ENCODE results near the gene ARMC2. TPM values are rescaled to one million over a fixed set of nuclear protein-coding genes. Genes with fewer than 3 reads are reported as not detected.
"Not testable (repeated sequence)": the region's sequence is repeated elsewhere in the genome, so short reads cannot be mapped to it uniquely, and the experiment has no call there.

The ARMC2 gene
- total RNA-seq, 2 experiments from 2014 or later: 10.0 to 10.2 TPM

GRCh38 chr6:108903796-108904195 is 55.6 kb downstream of the ARMC2 start:
- Mint-ChIP-seq H3K27ac (no peak overlapping the region), H3K9me3 (peaks cover 6% of the 10 kb centered on the region)
- POLR2A ChIA-PET: no interaction called here

GRCh38 chr6:108904741-108905140 is 56.5 kb downstream of the ARMC2 start:
- ChIA-PET POLR2A (no interaction called here), CTCF (no interaction called here)
- H3K9me3 Mint-ChIP-seq: peaks cover 6% of the 10 kb centered on the region
- H3K4me3 Mint-ChIP-seq: no peak overlapping the region
- H3K4me1 Mint-ChIP-seq: peaks cover 29% of the 10 kb centered on the region
- peaks cover 5% of the 10 kb centered on the region for H3K27me3 Mint-ChIP-seq
- H3K36me3 Mint-ChIP-seq (ENCODE audit: low read depth): peaks cover 21% of the 10 kb centered on the region
- peak overlapping the region; percentile 47 for H3K27ac Mint-ChIP-seq
- no peak for DNase-seq

More at GRCh38 chr6:108903796-108904195, 55.6 kb downstream of the ARMC2 start:
- CTCF ChIA-PET: interaction anchor here (1.5 kb wide), 1 partner anchor 8 kb away, joined by 3 read pairs; no protein-coding TSS in a partner anchor
- Mint-ChIP-seq H3K4me3 (no peak overlapping the region), H3K36me3 (ENCODE audit: low read depth) (peaks cover 21% of the 10 kb centered on the region), H3K27me3 (peaks cover 5% of the 10 kb centered on the region), H3K4me1 (peaks cover 29% of the 10 kb centered on the region)
- no peak for DNase-seq

- H3K4me3 Mint-ChIP-seq: no peak overlapping the region
- H3K27ac Mint-ChIP-seq: no peak overlapping the region
- CTCF ChIA-PET: interaction anchor here (0.6 to 2.3 kb wide), 8 partner anchors 9 to 159 kb away, joined by 3 to 11 read pairs (median 3); no protein-coding TSS in a partner anchor
- H3K4me1 Mint-ChIP-seq: peaks cover 12% of the 10 kb centered on the region
- POLR2A ChIA-PET: no interaction called here
- peak; percentile 33 for DNase-seq
- no peaks in the 10 kb centered on the region for H3K9me3 Mint-ChIP-seq
- peaks cover 3% of the 10 kb centered on the region for H3K36me3 Mint-ChIP-seq (ENCODE audit: low read depth)
- H3K27me3 Mint-ChIP-seq: peaks cover 40% of the 10 kb centered on the region
Observed at GRCh38 chr6:108914235-108915022, 66.2 kb downstream of the ARMC2 start.

- peaks cover 42% of the 10 kb centered on the region for H3K27me3 Mint-ChIP-seq
- H3K27ac Mint-ChIP-seq: no peak overlapping the region
- ChIA-PET CTCF (interaction anchor here (0.7 to 2.3 kb wide), 10 partner anchors 8 to 578 kb away, joined by 3 to 11 read pairs (median 3); no protein-coding TSS in a partner anchor), POLR2A (no interaction called here)
- peaks cover 3% of the 10 kb centered on the region for H3K36me3 Mint-ChIP-seq (ENCODE audit: low read depth)
- DNase-seq: no peak
- H3K4me3 Mint-ChIP-seq: no peak overlapping the region
- no peaks in the 10 kb centered on the region for H3K9me3 Mint-ChIP-seq
- peaks cover 12% of the 10 kb centered on the region for H3K4me1 Mint-ChIP-seq
Observed at GRCh38 chr6:108915258-108915657, 67.0 kb downstream of the ARMC2 start.

- H3K36me3 Mint-ChIP-seq (ENCODE audit: low read depth): peaks cover 3% of the 10 kb centered on the region
- peaks cover 20% of the 10 kb centered on the region for H3K4me1 Mint-ChIP-seq
- CTCF ChIA-PET: interaction anchor here (0.7 to 2.3 kb wide), 6 partner anchors 9 to 579 kb away, joined by 3 to 11 read pairs (median 3); no protein-coding TSS in a partner anchor
- no peak overlapping the region for H3K27ac Mint-ChIP-seq
- H3K4me3 Mint-ChIP-seq: no peak overlapping the region
- no peaks in the 10 kb centered on the region for H3K9me3 Mint-ChIP-seq
- H3K27me3 Mint-ChIP-seq: peaks cover 45% of the 10 kb centered on the region
- POLR2A ChIA-PET: no interaction called here
- no peak for DNase-seq
Observed at GRCh38 chr6:108916026-108916686, 67.9 kb downstream of the ARMC2 start.

- ChIA-PET POLR2A (interaction anchor here (0.7 kb wide), 1 partner anchor 27 kb away, joined by 3 read pairs; no protein-coding TSS in a partner anchor), CTCF (interaction anchor here (1.0 to 1.1 kb wide), 2 partner anchors 8 to 116 kb away, joined by 3 read pairs; no protein-coding TSS in a partner anchor)
- Mint-ChIP-seq H3K27ac (no peak overlapping the region), H3K27me3 (peaks cover 48% of the 10 kb centered on the region), H3K36me3 (ENCODE audit: low read depth) (peaks cover 15% of the 10 kb centered on the region), H3K4me3 (no peak overlapping the region), H3K9me3 (peaks cover 8% of the 10 kb centered on the region), H3K4me1 (peaks cover 41% of the 10 kb centered on the region)
- no peak for DNase-seq
Observed at GRCh38 chr6:108920751-108921150, 72.5 kb downstream of the ARMC2 start.

- Mint-ChIP-seq H3K4me1 (peaks cover 40% of the 10 kb centered on the region), H3K9me3 (peaks cover 8% of the 10 kb centered on the region), H3K27me3 (peaks cover 45% of the 10 kb centered on the region), H3K36me3 (ENCODE audit: low read depth) (peaks cover 15% of the 10 kb centered on the region), H3K4me3 (peak overlapping the region; percentile 0), H3K27ac (no peak overlapping the region)
- ChIA-PET CTCF (interaction anchor here (0.7 to 1.5 kb wide), 5 partner anchors 9 to 151 kb away, joined by 3 to 6 read pairs (median 3); no protein-coding TSS in a partner anchor), POLR2A (interaction anchor here (0.6 kb wide), 1 partner anchor 115 kb away, joined by 3 read pairs; no protein-coding TSS in a partner anchor)
- DNase-seq: peak; percentile 28
Observed at GRCh38 chr6:108921547-108922361, 73.5 kb downstream of the ARMC2 start.

GRCh38 chr6:108922499-108922898 is 74.3 kb downstream of the ARMC2 start:
- peaks cover 8% of the 10 kb centered on the region for H3K9me3 Mint-ChIP-seq
- CTCF ChIA-PET: interaction anchor here (1.3 to 1.5 kb wide), 2 partner anchors 40 to 151 kb away, joined by 3 to 6 read pairs; no protein-coding TSS in a partner anchor
- peaks cover 38% of the 10 kb centered on the region for H3K27me3 Mint-ChIP-seq
- peaks cover 15% of the 10 kb centered on the region for H3K36me3 Mint-ChIP-seq (ENCODE audit: low read depth)
- H3K4me3 Mint-ChIP-seq: no peak overlapping the region
- POLR2A ChIA-PET: no interaction called here
- H3K4me1 Mint-ChIP-seq: peaks cover 38% of the 10 kb centered on the region
- H3K27ac Mint-ChIP-seq: no peak overlapping the region
- DNase-seq: no peak

- CTCF ChIA-PET: interaction anchor here (1.5 kb wide), 1 partner anchor 14 kb away, joined by 4 read pairs; no protein-coding TSS in a partner anchor
- H3K36me3 Mint-ChIP-seq (ENCODE audit: low read depth): peaks cover 17% of the 10 kb centered on the region
- no peak for DNase-seq
- POLR2A ChIA-PET: interaction anchor here (1.0 kb wide), 1 partner anchor 25 kb away, joined by 4 read pairs; no protein-coding TSS in a partner anchor
- H3K27ac Mint-ChIP-seq: no peak overlapping the region
- peaks cover 17% of the 10 kb centered on the region for H3K4me1 Mint-ChIP-seq
- H3K27me3 Mint-ChIP-seq: peaks cover 32% of the 10 kb centered on the region
- H3K9me3 Mint-ChIP-seq: peaks cover 8% of the 10 kb centered on the region
- no peak overlapping the region for H3K4me3 Mint-ChIP-seq
Observed at GRCh38 chr6:108927927-108928326, 79.7 kb downstream of the ARMC2 start.

GRCh38 chr6:108928650-108929049 is 80.4 kb downstream of the ARMC2 start:
- CTCF ChIA-PET: interaction anchor here (0.9 to 1.5 kb wide), 2 partner anchors 14 to 19 kb away, joined by 3 to 4 read pairs; no protein-coding TSS in a partner anchor
- H3K4me1 Mint-ChIP-seq: peaks cover 14% of the 10 kb centered on the region
- peaks cover 8% of the 10 kb centered on the region for H3K9me3 Mint-ChIP-seq
- H3K27ac Mint-ChIP-seq: no peak overlapping the region
- H3K27me3 Mint-ChIP-seq: peaks cover 31% of the 10 kb centered on the region
- H3K4me3 Mint-ChIP-seq: no peak overlapping the region
- POLR2A ChIA-PET: no interaction called here
- H3K36me3 Mint-ChIP-seq (ENCODE audit: low read depth): peaks cover 17% of the 10 kb centered on the region
- DNase-seq: no peak

- H3K4me3 Mint-ChIP-seq; H3K36me3 Mint-ChIP-seq (ENCODE audit: low read depth); H3K27ac Mint-ChIP-seq; H3K4me1 Mint-ChIP-seq; POLR2A ChIA-PET; H3K9me3 Mint-ChIP-seq; DNase-seq: not testable (repeated sequence)
- CTCF ChIA-PET: interaction anchor here (0.6 to 2.0 kb wide), 5 partner anchors 10 to 567 kb away, joined by 3 to 10 read pairs (median 4); no protein-coding TSS in a partner anchor
- H3K27me3 Mint-ChIP-seq: peaks cover 25% of the 10 kb centered on the region
Observed at GRCh38 chr6:108931090-108931489, 82.9 kb downstream of the ARMC2 start.

GRCh38 chr6:108937170-108937569 is 88.9 kb downstream of the ARMC2 start:
- CTCF ChIA-PET: no interaction called here
- Mint-ChIP-seq H3K9me3 (peaks cover 12% of the 10 kb centered on the region), H3K27me3 (peaks cover 2% of the 10 kb centered on the region), H3K36me3 (ENCODE audit: low read depth) (peaks cover 12% of the 10 kb centered on the region), H3K4me1 (peaks cover 16% of the 10 kb centered on the region), H3K27ac (no peak overlapping the region), H3K4me3 (no peak overlapping the region)
- no peak for DNase-seq
- POLR2A ChIA-PET: no interaction called here

Data from activated CD4-positive, alpha-beta T cell treated with anti-CD3 and anti-CD28 coated beads, Interleukin-2, amount 10 ng/mL, durations not matched to agents 7 days and 5 days (primary cell).